Activated CD4-positive, alpha-beta T cell treated with anti-CD3 and anti-CD28 coated beads for 48 hours (primary cell): ENCODE results near the gene PDIA4.
A peak's percentile ranks its signal among the peaks of the same experiment; 100 is the strongest.
"Not testable (repeated sequence)": the region's sequence is repeated elsewhere in the genome, so short reads cannot be mapped to it uniquely, and the experiment has no call there.

ENCODE experiments used
- DNase-seq: peaks from one replicate; pipeline ENCODE4 v3.0.0-alpha.2; 2020

Gene PDIA4

DNA sequence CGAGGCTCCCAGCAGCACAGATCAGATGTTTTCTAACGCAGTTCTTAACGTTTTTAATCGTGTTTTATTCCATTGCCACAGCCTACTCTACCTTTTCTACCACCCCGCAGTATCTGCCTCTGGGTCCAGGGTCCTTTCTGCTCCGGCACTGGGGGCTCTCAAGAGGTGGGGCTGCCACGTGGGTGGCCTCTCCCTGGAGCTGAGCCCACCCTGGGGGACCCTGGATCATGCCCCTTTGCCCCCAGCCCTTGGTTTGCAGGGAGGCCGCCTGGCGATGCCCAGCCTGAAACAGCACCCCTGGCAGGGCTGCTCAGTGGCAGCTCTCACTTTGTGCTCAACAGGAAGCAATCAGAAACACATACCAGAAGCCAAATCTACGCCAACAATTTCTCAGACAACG is 25.3 kb downstream of the PDIA4 start:
- DNase-seq, result no peak

- DNase-seq, result no peak
Observed at GRCh38 chr7:149002604-149003003, 25.7 kb downstream of the PDIA4 start.

DNA sequence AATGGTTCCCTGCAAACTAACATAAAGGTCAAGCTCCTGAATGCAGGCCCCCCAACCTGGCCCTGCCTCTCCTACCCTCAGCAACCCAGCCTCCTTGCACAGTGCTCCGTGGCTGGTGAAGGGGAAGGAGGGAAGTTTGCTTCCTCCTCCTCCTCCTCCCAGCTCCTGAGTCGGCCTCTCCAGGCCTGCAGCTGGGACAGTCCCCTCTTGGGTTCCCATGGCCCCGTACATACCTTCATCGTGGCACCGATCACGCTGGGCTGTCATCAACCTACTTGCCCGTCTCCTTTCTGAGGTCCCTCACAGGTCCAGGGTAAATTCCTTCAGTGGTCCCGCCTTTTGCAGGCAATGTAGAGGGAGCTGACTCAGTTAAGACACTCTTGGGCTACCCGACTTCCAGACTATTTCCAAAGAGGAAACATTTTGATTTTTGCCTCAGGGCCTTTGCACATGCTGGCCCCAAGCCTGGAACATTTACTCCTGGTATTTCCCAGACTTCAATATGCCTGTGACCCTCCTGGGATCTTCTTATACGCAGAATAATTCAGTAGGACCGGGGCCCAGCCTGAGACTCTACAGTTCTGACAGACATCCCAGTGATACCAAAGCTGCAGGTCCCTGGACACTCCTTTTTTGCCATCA is 26.8 kb downstream of the PDIA4 start:
- no peak for DNase-seq

GRCh38 chr7:149000961-149001360 is 27.3 kb downstream of the PDIA4 start:
- DNase-seq, result no peak

GRCh38 chr7:148999192-148999591 is 29.1 kb downstream of the PDIA4 start:
- DNase-seq, result no peak

- DNase-seq, result no peak
Observed at GRCh38 chr7:148997497-148997896, 30.8 kb downstream of the PDIA4 start.

DNA sequence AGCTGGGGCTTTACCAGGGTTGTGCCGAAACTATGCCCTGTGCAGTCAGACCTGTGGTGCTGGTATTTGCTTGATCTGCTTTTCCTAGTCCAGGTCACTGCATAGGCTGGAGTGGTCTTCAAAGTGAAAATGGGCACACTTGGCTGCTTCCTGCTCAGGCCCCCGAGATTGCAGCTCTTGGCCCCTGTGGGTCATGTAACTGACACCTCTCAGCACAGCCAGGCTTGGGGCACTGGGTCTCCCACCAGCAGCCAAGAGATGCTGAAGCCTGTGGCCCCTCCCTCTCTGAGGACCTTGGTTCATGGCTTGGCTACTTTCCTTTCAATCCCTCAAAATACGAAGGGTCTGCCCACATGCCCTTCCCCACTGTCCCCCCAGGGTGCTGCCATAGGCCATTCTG is 33.7 kb downstream of the PDIA4 start:
- no peak for DNase-seq

DNA sequence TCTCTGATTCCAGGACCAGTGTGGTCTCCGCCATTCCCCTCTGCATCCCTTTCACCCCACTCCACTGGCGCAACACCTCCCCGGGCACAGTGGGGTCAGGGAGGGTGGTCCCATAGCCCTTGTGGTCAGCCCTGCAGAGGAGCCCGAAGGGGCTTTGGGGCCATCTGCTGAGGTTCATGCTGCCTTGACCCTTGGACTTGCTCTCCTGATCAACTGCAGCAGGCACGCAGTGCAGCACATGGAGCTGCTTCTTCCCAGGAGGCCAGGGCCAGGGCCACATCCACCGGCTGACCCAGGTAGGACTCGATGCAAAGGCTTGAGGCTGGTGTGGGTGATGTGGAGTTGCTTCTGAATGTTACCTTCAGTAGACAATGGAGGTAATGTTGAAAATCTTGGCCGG is 35.1 kb downstream of the PDIA4 start:
- no peak for DNase-seq

GRCh38 chr7:148991536-148991935 is 36.8 kb downstream of the PDIA4 start:
- DNase-seq, result no peak

DNA sequence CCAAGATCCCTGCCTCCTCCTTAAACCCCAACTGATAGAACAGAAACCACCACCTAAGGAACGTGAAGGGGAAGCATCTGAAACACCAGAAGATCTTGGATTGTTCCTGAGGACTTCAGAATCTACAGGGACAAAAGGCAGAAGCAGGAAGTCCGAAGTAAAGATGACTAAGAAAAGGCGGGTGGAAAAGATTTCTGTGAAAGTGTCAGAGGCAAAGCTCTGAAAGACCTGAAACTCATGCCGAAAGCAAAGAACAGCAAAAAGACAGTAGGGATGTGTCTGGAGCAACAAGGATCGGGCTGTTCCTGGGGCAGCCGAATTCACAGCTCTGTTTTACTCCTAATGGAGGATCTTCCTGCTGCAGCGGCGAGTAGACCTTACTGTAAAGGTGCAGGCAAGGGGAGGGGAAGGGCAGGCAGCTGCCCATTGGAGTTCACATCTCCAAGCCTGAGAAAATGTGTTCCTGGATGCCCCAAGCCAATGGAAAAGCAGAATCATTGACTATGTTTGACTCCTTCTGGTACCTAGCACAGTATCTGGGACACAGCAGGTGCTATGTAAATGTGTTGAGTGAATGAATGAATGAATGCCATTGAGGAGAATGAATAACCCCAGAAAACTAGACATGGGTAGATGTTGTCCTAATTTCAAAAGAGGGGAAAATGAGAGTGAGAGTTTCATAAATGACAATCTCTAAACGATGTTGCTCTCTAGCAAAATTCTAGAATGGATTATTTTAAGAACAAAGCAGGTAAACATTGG is 40.4 kb downstream of the PDIA4 start:
- no peak for DNase-seq

GRCh38 chr7:148987010-148987750 is 41.1 kb downstream of the PDIA4 start:
- peak; percentile 85 for DNase-seq

DNA sequence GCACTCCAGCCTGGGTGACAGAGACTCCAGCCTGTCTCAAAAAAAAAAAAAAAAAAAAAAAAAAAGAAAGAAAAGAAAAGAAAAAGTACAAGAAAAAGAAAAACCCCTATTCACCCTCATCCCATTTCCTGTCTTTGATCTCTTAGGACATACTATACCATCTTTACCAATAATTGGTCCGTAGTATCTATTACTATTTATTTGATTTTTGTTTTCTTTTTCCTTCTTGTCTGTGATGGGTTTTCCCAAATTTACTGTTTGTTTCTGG is 41.6 kb downstream of the PDIA4 start:
- no peak for DNase-seq

DNA sequence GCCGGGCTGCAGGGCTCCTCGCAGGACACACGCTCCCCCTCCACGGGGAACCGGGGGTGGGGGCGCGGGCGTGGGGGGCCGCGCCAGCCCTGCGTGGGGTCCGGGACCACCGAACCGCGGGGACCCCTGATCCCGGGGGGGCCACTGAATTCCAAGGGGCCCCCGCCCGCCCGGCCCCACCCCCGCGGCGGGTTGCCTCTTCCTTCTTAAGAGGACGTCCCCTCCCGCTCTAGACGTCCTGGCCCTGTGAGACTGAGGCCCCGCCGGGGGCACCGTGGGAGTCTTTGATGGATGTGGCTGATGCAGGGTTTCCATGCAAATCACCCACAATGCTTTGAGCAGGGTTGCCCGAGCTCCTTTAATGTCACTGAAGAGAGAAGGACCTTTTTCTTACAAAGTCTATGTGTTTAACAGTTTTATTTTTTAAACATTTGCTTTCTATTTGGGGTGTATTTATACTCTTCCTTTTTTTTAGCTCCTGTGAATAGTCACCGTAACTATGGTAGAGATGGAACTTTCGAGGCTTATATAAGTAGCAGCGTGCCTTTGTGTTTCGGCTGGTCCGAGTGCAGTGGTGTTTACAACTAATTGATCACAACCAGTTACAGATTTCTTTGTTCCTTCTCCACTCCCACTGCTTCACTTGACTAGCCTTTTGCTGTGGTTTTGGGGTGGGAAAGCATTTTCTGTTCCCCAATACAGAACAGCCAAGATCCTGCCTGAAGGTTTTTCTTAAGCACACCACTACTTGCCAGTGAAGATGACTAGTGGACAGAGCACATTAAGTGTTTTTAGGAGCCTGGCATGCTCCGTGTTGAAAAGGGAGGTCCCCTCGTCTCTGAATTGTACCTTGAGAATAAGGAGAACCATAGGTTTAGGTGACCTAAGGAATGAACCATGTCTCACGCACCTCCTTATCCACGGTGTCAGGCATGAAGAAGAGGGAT is 44.8 kb downstream of the PDIA4 start:
- DNase-seq, result peak; percentile 93

GRCh38 chr7:148982654-148983199 is 45.6 kb downstream of the PDIA4 start:
- DNase-seq, result no peak

- DNase-seq, result no peak
Observed at GRCh38 chr7:148979827-148980226, 48.5 kb downstream of the PDIA4 start.

GRCh38 chr7:148979072-148979471 is 49.2 kb downstream of the PDIA4 start:
- DNase-seq, result not testable (repeated sequence)

GRCh38 chr7:148978091-148978490 is 50.2 kb downstream of the PDIA4 start:
- no peak for DNase-seq

- DNase-seq, result no peak
Observed at GRCh38 chr7:148975896-148976295, 52.4 kb downstream of the PDIA4 start.

DNA sequence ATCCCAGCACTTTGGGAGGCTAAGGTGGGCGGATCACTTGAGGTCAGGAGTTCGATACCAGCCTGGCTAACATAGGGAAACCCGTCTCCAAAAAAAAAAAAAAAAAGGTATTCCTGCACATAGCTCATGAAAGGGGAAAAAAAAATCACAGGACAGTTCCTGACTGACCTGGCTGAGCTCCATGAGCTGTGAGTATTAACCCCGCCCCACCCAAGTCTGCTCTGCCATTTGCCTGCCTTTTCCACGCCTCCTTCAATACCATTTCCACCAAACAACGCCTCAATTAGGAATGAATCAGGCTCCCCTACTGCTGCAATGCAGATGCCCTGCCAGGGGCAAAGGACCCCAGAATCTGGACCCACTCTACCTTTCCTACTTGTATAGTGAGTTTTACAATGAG is 55.0 kb downstream of the PDIA4 start:
- DNase-seq, result no peak

GRCh38 chr7:148972375-148972774 is 55.9 kb downstream of the PDIA4 start:
- no peak for DNase-seq

DNA sequence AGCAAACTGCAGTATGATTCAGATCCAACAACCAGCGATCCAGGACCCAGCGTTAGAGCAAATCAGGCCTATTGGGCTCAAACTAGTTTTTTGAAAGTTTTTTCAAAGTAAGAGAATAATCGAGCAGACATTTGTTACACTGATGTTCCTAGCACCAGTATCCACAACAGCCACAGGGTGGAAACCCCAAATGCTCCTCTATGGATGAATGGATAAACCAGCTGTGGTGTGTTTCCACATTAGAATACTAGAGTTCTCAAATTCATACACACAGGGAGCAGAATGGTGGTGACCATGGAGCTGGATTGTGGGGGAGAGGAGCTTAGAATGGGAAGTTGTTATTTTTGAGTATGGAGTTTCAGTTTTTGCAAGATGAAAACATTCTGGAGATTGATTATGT is 60.7 kb downstream of the PDIA4 start:
- no peak for DNase-seq

GRCh38 chr7:148967032-148967372 is 61.3 kb downstream of the PDIA4 start:
- no peak for DNase-seq
